NCI-H526 (cell line): ENCODE results near the gene TTLL11.

Source experiments
- DNase-seq, 2 experiments: peaks; one replicate each; lab custom pipeline; 2025; lab: John Stamatoyannopoulos, UW

Gene TTLL11

GRCh38 chr9:122092611-122093506 lies at the start of gene TTLL11:
Gene TTLL11 (minus strand): TSS chr9:122093308. CDS start chr9:122093148, 160 bp downstream.
- DNase-seq, result peak; percentile 36 to 93

- no peak for DNase-seq
These were observed 48.6 kb upstream of the TTLL11 start for GRCh38 chr9:122141671-122142070.

GRCh38 chr9:122140368-122141193 lies 47.5 kb upstream of the TTLL11 start:
- DNase-seq, result no peak

DNA sequence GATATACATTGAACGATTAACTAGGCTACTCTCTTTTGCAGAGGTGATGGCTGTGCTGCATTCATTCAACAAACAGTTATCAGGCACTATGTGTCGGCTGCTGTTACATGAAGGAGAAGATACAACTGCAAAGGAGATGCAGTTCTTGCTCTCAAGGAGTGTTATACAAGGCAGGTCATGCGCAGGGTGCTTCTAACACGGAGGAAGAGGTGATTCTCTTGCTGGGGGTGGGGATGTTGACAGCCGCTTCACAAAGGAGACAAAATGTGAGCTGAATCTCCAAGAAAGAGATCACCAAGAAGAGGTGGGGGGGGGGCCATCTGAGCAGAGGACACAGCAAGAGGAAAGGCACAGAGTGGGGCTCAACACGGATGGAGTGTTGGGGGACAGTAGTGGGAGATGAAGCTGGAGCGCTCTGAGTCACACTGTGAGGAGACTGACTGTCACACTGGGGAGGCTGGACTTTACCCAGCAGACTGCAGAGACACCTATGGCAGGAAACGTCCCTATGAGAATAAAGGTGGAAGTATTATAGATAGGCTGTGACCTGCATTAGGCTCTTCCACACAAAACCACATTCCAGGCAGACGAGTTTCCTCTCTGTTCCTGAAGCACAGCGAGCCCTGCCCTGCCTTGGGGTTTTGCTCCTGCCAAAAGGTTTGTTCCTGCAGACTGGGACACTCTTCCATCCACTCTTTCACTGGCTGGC lies 45.6 kb upstream of the TTLL11 start:
- DNase-seq, result no peak

DNA sequence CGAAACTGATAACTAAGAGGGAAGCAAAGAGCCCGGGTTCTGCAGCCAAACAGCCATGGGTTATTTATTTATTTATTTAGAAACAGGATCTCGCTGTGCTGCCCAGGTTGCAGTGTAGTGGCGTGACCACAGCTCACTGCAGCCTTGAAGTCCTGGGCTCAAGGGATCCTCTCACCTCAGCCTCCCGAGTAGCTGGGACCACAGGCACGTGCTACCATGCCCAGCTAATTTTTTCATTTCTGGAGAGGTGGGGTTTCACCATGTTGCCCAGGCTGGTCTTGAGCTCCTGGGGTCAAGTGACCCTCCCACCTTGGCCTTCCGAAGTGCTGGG lies 42.4 kb upstream of the TTLL11 start:
- no peak for DNase-seq

DNA sequence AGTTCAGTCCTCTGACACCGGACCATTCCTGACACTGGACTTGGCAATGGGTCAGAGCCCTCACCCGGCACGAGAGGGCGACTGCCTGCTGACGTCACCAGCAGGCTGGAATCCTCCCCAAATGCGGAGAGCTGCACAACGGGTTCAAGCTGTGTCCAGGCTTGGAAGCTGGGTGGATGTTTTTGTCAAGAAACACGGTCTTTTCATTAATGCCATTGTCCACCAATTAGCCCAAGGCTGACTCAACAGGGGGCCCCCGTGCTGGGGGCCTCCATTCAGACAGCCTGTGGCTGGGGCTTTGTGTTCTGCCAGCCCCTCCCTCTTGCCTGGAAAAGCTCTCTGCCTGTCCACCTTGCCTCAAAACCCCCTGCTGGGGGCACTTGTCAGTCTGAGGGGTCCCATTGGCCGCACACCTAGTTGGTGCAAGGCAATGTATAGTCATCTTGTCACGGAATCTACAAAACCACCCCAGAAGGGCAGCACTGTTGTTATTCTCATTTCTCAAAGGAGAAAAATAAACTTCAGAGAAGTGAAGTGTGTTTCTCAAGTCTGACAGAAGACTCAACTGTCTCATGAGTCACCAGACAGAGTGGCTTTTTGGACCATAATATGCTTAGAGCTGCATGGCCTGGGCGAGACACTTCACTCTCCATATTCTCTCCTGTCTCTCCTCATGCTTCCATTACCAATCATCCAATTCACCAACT lies 41.9 kb upstream of the TTLL11 start:
- DNase-seq, result no peak

DNA sequence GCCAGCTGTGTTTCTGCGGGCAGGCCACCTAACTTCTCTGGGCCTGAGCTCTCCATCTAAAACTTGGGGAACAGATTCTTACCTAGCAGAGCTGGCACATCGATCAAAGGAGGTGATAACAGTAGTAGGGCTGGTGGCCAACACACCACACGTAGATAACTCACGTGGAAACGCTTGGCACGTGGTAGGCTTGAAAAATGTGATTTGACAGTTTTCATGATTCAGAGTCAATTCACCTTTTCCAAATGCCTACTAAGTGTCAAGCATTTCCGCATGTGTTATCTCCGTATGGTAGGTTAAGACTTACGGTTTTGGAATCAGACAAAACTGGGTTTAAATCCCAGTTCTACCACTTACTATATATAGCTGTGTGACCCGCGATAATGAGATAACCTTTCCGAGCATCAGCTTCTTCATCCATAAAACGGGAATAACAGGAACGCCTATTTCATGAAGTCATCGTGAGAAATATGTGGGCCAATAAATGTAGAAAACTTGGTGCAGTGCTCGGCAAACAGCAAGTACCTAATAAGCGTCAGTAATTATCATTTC lies 41.0 kb upstream of the TTLL11 start:
- no peak for DNase-seq

DNA sequence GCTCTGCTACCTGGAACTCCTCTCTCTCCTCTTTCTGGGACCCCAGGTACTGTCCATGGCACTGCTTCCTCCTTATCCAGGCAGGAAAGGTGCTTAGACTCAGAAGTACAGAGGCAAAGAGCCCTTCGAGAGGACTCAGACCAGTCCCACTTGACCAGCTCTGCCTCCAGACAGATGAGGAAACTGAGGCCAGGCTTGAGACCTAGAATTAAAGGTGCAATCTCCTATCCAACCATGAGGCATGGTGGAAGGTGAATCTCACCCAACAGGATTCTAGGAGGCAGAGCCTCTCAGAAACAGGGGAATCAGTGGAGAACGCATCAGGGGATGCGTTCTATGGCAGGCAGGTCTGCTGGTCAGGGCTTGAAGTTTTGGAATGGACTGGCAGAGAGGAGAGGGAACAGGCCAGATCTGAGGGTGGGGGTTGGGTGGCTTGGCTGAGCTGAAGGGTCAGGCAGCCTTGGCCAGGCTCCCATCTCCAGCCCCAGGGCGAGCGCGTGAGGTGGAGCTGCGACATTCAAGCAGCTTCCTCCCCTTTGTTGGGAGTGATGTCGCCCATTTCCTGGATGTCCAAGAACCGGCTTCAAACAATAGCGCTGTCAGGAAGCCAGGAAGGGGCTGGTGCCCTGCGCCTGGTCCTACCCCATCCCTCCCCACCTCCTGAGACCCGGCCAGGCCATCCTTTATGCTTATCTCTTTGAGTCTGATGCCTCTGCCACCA lies 40.3 kb upstream of the TTLL11 start:
- DNase-seq, result no peak

- no peak for DNase-seq
These were observed 39.4 kb upstream of the TTLL11 start for GRCh38 chr9:122132539-122132938.

- DNase-seq, result peak in 1 of 2 experiments; percentile 23
These were observed 38.4 kb upstream of the TTLL11 start for GRCh38 chr9:122131401-122132001.

DNA sequence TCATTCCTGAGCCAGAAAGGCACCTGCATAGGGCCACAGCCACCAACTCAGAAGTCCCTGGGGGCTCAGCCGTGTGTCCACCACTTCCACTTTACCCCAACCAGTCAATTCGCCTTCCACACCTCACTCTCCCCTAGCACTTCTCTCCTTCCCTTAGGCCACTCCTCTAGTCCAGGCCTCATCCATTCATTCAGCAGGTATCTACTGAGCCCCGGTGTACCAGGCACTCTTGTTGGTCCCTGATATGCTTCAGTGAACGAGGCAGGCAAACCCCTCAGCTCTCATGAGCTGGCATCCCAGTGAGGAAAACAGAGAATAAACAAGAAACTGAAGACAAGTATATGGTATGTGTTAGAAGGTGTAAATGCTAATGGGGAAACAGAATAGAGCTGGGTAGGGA lies 37.7 kb upstream of the TTLL11 start:
- no peak for DNase-seq

- no peak for DNase-seq
These were observed 36.9 kb upstream of the TTLL11 start for GRCh38 chr9:122129969-122130368.

DNA sequence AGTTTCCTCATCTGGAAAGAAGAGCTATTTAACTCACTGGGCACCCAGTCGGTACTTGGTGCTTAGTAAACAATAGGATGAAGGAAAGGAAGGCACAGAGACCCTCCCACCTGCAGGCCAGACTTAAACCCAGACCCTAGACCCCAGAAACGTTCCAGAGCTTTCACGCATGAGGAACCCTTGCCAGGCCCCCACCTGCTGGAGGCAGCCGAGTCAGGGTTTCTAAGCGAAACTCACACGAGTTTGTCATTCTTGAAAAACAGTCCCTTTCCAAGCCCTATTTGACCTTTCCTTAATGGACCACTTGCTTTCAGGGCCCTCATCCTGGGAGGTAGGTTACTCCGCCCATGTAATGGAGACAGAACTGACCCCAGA lies 35.8 kb upstream of the TTLL11 start:
- DNase-seq, result no peak

GRCh38 chr9:122128007-122128968 lies 35.2 kb upstream of the TTLL11 start:
- DNase-seq, result no peak

- no peak for DNase-seq
These were observed 34.3 kb upstream of the TTLL11 start for GRCh38 chr9:122127396-122127798.

DNA sequence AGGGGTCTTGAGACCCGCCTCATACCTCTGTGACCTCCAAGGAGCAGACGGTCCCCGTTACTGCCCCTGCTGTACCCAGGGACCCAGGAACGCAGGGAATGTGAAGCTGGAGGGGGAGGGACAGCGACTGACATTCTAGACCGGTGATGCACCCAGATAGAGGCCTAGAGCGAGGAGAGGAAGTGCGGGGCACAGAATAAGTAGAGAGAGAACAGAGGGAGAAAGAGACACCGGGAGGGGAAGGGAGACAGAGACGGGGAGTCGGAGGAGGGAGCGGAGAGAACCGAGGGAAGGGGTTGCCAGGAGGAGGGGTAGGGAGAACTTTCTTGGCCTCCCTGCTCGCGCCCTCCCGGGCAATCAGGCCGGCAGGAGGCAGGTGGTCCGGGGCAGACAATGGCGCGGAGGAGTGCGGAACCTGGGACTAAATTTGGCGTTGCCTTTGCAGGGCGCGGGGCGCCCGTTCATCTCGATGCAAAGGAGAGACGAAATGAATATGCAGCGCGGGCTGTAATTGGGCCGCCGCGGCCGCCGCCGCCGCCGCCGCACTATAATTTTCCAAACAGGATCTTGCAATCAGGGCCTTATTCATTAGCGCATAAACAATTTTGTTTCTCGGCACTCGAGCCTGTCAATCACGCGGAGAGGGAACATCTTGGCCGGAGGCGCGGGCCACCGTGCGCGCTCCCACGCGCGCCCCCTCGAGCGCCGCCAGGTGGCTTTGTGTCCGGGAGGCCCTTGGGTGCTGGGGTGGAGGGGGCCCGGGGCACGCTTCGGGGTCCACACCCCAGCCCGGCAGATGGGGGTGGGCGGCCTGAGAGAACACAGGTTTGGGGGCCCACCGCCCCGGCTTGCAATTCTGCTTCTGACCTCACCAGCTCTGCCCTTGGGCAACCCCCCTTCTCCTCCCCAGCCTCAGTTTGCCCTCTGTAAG lies 33.5 kb upstream of the TTLL11 start:
- DNase-seq, result peak in 1 of 2 experiments; percentile 18

DNA sequence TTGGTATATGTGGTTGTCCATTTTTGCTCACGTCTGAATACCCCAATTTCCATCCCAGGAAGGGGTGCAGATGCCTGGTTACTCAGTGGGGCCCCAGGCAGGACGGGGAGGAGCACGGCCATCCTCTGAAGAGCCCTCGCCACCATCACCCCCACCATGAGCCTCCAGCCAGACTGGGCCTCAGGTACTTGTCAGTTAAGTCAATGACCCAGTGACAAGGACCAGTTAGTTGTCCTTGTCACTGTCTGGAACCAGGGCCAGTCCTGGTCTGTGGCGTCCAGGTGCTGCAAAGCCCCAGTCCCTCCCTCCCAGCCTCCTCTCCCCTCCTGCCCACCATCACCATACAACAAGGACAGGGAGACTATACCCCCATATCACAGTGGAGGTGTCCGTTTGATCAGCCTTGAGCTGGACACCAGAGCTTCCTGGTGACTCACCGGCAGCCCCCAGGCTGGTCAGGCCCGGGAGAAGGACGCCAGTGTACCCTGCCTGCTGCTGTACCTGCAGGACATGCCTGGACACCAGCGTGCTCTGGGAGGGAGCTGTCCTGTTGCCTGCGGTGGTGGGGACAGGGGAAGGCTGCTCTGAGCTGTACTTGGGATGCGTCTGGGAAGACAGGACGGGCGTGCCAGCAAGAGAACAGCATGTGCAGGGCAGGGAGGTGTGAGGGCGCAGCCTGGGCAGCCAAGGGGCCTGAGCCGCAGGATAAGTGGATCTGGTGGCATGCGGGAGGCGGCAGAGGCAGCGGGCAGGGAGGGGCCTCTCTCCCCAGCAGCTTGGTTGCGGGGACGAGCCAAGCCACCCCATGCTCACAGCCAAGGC lies 32.6 kb upstream of the TTLL11 start:
- no peak for DNase-seq
